Fibroblast of skin of left quadriceps (primary cell): ENCODE results near the gene SMIM38.

ENCODE experiments used
- DNase-seq, 2 experiments: peaks; one replicate each; pipeline ENCODE4 v3.0.0-alpha.2; 2013; ENCODE audit warnings: low read depth in 2 of 2

SMIM38 gene

GRCh38 chr11:69155302-69156234 lies at the start of gene SMIM38:
TSS of gene SMIM38 (plus strand) at chr11:69155935. CDS start at chr11:69157847, 1,912 bp downstream.
- DNase-seq = no peak

- no peak for DNase-seq
These were observed 49.5 kb upstream of the SMIM38 start for GRCh38 chr11:69106031-69106811.

- no peak for DNase-seq
These were observed 48.3 kb upstream of the SMIM38 start for GRCh38 chr11:69107413-69107812.

DNA sequence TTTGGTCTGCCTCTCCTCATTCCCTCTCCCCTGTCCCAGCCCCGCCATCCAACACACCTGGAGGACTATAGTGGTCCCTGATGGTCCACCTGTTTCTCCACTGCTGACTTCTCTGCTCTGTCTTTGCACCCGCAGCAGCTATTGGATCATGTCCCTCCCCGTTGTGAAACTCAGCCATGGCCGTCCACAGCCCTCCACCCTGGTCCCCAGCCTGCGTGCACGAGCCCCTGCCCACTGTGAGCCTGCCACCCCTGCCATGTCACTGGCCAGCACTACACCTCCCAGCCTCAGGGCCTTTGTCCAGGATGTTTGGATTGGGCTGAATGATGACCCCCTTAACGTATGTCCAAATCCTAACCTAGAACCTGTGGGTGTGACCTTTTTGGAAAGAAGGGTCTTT lies 47.7 kb upstream of the SMIM38 start:
- DNase-seq = no peak

DNA sequence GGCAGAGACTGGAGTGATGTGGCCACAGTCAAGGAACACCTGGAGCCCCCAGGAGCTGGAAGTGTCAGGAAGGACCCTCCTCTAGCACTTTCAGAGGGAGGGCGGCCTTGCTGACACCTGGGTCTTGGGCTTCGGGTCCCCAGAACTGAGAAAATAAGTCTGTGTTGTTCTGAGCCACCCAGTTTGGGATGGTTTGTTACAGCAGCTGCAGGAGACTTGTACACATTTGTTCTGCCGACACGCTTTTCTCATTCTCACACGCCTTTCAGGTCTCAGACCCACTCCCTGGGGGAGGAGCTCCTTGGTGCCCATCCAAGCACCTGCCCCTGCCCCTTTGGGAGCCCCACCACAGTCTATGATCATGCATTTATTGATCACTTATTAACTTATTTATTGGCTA lies 47.2 kb upstream of the SMIM38 start:
- no peak for DNase-seq

GRCh38 chr11:69109101-69109500 lies 46.6 kb upstream of the SMIM38 start:
- DNase-seq = no peak

DNA sequence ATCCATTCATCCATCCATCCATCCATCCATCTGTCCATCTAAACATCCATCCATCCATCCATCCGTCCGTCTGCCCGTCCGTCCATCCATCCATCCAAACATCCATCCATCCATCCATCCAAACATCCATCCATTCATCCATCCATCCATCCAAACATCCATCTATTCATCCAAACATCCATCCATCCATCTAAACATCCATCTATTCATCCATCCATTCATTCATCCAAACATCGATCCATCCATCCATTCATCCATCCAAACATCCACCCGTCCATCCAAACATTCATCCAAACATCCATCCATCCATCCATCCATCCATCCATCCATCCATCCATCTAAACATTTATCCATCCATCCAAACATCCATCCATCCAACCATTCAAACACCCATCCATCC lies 45.3 kb upstream of the SMIM38 start:
- DNase-seq = no peak

GRCh38 chr11:69111624-69112542 lies 43.9 kb upstream of the SMIM38 start:
- no peak for DNase-seq

GRCh38 chr11:69113226-69113625 lies 42.5 kb upstream of the SMIM38 start:
- DNase-seq = no peak

DNA sequence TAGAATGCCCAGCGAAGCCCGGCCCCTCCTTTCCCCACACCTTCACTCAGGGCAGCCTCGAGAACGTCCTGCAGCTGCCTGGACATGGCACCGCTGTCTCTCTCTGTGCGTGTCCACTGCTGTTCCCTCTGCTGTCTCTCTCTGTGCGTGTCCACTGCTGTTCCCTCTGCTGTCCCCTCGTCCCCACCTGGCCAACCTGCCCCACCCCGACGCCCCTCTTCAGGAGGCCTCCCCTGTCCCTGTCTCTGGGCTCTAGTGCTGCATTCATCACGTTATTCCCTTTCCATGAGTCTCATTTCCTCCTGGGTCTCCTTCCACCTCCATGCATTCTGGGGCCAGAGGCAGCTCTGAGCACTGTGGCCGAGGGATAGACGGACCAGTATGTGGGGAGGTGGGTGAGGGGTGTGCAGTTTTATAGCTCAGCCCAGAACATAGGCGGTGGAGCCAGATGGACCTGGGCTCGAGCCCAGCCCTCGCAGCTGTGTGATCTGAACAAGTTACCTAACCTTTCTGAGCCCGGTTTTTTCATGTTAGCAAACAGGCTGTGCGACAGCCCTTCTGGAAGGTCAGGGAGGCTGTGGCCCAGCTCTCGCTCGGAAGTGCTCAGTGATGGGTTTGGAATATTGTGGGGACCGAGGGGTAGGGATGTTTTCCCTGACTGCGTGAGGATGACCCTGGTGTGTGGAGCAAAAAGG lies 41.9 kb upstream of the SMIM38 start:
- DNase-seq = no peak

DNA sequence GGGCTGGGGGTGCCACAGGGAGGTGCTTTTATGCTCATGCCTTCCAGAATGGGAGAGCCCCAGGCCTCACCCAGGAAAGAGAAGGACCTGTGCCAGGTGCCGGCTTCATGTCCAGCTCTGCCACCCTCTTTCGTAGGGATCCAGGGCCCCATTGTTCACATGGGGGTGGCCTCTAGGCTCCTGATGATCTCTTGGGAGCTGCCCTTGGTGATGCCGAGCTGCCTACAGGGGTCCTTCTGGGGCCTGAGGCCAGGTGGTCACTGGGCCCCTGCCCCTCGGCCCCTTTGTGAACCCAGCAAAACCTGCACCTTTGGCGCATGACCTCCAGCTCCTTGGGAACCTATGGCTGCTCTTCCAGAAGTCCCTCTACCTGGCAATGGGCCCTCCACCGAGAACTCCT lies 41.4 kb upstream of the SMIM38 start:
- DNase-seq = no peak

DNA sequence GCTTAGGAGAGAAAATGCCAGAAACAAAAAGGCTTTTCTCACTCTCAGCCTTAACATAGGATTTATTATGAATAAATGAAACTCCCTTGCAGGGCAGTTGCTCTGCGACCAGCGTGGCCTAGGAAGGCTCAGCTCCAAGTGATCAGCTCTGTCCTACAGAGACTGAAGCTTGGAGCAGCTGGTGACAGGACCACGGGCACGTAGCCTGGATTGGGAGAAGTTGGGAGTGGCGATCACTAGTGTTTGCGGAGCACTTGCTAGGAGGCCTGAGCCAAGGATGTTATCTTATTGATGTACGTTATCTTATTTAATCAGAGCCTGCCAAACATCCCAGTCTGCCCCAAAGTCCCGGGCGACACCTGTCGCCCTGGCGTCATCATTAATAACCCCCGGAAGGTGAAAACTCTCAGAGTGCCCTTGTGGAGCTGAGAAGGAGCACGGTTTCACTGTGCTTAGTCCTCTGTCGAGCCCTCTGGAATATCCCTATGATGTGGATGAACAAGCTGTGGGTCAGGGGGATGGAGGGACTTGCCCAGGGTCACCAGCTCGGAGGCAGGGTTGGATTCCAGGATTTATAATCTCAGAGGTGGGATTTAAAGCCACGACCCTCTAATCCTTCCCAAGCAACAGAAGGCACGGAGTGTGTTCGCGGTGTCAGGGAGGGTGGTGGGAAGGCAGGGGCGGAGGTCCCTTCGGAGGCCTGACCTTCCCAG lies 40.8 kb upstream of the SMIM38 start:
- no peak for DNase-seq

- DNase-seq = no peak
These were observed 39.9 kb upstream of the SMIM38 start for GRCh38 chr11:69115586-69116560.

DNA sequence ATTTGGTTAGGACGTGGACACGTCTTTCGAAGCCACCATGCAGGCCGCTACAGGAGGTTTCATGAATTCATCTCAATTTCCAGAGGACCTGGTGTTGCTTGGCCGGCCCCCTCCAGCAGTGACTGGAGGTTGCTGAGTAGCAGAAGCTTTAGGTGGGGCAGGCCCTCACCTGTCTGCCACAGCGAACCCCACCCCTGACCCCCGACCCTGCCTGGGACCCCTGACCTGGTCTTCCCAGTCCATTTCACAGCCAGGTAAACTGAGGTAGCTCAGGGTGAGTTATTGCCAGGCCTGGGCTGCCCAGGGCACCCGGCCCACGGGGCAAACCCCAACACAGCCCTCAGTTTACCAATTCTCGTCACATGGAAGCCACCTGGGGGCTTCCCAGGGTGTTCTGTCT lies 39.1 kb upstream of the SMIM38 start:
- DNase-seq = no peak

GRCh38 chr11:69119190-69119589 lies 36.5 kb upstream of the SMIM38 start:
- DNase-seq = no peak

DNA sequence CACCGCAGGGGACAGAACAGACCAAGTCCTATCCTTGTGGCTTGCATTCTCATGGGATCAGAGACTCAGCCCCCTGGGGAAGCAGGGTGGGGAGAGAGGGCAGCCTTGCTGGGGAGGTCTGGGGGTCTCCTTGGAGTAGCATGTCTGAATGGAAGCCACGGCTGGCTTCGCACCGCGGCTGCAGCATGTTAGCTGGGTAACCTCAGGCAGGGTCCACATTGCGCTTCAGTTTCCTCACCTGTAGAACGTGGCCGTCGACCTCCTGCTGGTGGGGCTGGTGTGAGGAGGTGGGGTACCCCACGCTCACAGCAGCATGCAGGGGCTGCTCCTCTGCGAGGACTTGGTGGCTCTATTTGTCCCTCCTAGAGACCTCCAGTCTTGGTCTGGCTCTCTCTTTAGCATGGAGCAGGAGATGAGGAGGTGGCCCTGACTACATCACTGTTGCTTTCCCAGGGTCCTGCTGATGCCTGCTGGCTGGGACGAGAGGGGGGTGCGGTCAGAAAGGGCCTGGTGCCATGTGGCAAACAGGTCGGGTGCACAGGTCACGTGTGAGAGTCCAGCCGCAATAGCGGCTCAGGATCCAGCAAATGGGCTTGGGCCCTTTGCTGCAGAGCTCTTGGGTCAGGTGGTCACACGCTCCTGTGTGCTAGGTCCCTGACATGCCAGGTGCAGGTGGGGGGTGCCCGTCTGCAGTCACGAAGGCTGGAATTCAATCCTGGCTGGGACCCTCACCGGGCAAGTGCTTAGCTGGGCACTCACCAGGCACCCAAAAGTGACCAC lies 35.4 kb upstream of the SMIM38 start:
- no peak for DNase-seq

DNA sequence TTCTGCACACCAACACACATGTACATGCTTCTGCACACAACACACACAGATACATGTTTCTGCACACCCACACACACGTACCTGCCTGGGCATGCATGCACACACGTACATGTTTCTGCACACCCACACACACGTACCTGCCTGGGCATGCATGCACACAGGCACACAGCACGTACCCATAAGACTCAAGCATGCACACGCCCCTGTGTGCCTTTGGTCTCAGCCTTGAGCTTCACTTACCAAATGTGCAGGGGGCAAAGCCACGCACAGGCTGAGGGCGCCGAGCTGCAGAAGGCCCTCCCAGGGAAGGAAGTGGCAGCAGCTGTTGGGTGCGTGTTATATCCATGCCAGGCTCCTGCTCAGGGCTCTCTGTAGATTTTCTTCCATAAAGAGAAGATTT lies 34.7 kb upstream of the SMIM38 start:
- DNase-seq = no peak

GRCh38 chr11:69121621-69122325 lies 34.0 kb upstream of the SMIM38 start:
- no peak for DNase-seq
